ENCODE measurements around the gene FBXO10. TPM values are rescaled to one million over a fixed set of nuclear protein-coding genes. Genes with fewer than 3 reads are reported as not detected.

The FBXO10 gene
- total and polyA plus RNA-seq, 2 of the 4 experiments (the other 2 are of a cell fraction): 6.6 to 6.7 TPM

- in situ Hi-C loops (cut with MboI; ENCODE audit: low sequenced_read_pairs) (no loop called here), intact Hi-C loops (cut with micrococcal nuclease) (no loop called here), dilution Hi-C loops (cut with HindIII; ENCODE audit: low sequenced_read_pairs, unreplicated experiment) (no loop called here)
- H3K23ac ChIP-seq (ENCODE audit: low read depth, low read length): no peak overlapping the region
- H2AK5ac ChIP-seq (ENCODE audit: low read depth, low read length): no peak overlapping the region
- no peak overlapping the region for H2BK15ac ChIP-seq (ENCODE audit: low read depth, low read length)
- DNase-seq (no peak), ATAC-seq (ENCODE audit: low read depth) (no peak)
- H3K9me3 ChIP-seq (ENCODE audit: control insufficient read depth, insufficient read depth, low read length): no peaks in the 10 kb centered on the region
- peak overlapping the region; percentile 15; the same call in 1 of the 2 replicates for H2BK120ac ChIP-seq (ENCODE audit: low read depth, low read length)
- H2AK9ac ChIP-seq (replicated peaks; ENCODE audit: low read depth, low read length, poor library complexity): no peak overlapping the region
- H4K91ac ChIP-seq (ENCODE audit: insufficient read depth, low read depth, low read length): no peak overlapping the region
- no peak overlapping the region; a peak in 1 of 4 replicates for H4K8ac ChIP-seq (ENCODE audit: low read depth in 2 of 2, low read length in 2 of 2)
- H3K36me3 ChIP-seq (ENCODE audit: control insufficient read depth, insufficient read depth, low read length): no peaks in the 10 kb centered on the region
- H3K79me1 ChIP-seq (ENCODE audit: low read depth in 1 of 2, low read length in 2 of 2): no peaks in the 10 kb centered on the region; a peak in 1 of 4 replicates
- H3K4me3 ChIP-seq (ENCODE audit: insufficient read depth, low read depth, low read length): no peak overlapping the region
- no peak overlapping the region for H3K4me2 ChIP-seq (ENCODE audit: low read depth, low read length)
- H3K9me1 ChIP-seq (ENCODE audit: insufficient read depth, low read length): peaks cover 3% of the 10 kb centered on the region
- H4K20me1 ChIP-seq (ENCODE audit: insufficient read depth, low read length): no peaks in the 10 kb centered on the region
- no peak overlapping the region for H3K9ac ChIP-seq (ENCODE audit: low read depth, low read length)
- H3K14ac ChIP-seq (replicated peaks; ENCODE audit: low read depth, low read length): 0 out of 2 replicates have a peak overlapping the region, but pooled peaks have one; percentile 28
- no peak overlapping the region; the same call in 1 of the 2 replicates for H3K4ac ChIP-seq (ENCODE audit: low read depth, low read length)
- no TSS peak for BruUV-seq (replicated peaks)
- H3K4me1 ChIP-seq (ENCODE audit: control insufficient read depth, insufficient read depth, low read length): peaks cover 2% of the 10 kb centered on the region; the same call in 1 of the 2 replicates
- H2BK5ac ChIP-seq (ENCODE audit: low read depth, low read length, poor library complexity, severe bottlenecking): no peak overlapping the region
- no peak overlapping the region for H2AFZ ChIP-seq (replicated peaks; ENCODE audit: low read length, poor library complexity)
- no peak overlapping the region for H3K18ac ChIP-seq (ENCODE audit: low read depth, low read length)
- WGBS, 2 experiments (ENCODE audit: extremely low coverage in 2 of 2, insufficient read length in 1 of 2): no CpG with 5 or more reads among the region's 2 CpGs
- peaks cover 2% of the 10 kb centered on the region for H3K27me3 ChIP-seq (ENCODE audit: control insufficient read depth, insufficient read depth, low read length)
- no peak overlapping the region for H3K27ac ChIP-seq (ENCODE audit: insufficient read depth, low read length)
- POLR2A ChIA-PET (ENCODE audit: unreplicated experiment): no interaction called here
- no peak overlapping the region for H4K5ac ChIP-seq (ENCODE audit: low read depth, low read length)
- CTCF ChIA-PET: no interaction called here
- no peak overlapping the region for H3K56ac ChIP-seq (ENCODE audit: extremely low read depth, insufficient read depth, low read length)
- TF ChIP-seq RFX5 (IDR thresholded peaks at IDR 0.05; ENCODE audit: low read depth, low read length) (no peak), CTCF (conservative IDR thresholded peaks at IDR 0.05; ENCODE audit: low read depth, low read length) (no peak), CEBPB (IDR thresholded peaks at IDR 0.05; ENCODE audit: low read depth, low read length) (no peak), MAFK (IDR thresholded peaks at IDR 0.05; ENCODE audit: low read depth, low read length) (no peak), POLR2A (IDR thresholded peaks at IDR 0.05; ENCODE audit: low read depth, low read length) (no peak), RAD21 (IDR thresholded peaks at IDR 0.05; ENCODE audit: low read length) (no peak), CHD1 (IDR thresholded peaks at IDR 0.05; ENCODE audit: low read depth, low read length) (no peak), MXI1 (IDR thresholded peaks at IDR 0.05; ENCODE audit: borderline replicate concordance, low read depth, low read length) (no peak), SMC3 (IDR thresholded peaks at IDR 0.05; ENCODE audit: low read depth, low read length) (no peak), USF2 (IDR thresholded peaks at IDR 0.05; ENCODE audit: low read depth, low read length) (no peak), FOS (IDR thresholded peaks at IDR 0.05; ENCODE audit: low read depth, low read length) (no peak), NFE2L2 (IDR thresholded peaks at IDR 0.05; ENCODE audit: low read depth, low read length) (no peak), MAZ (IDR thresholded peaks at IDR 0.05; ENCODE audit: borderline replicate concordance, low read depth, low read length) (no peak), BHLHE40 (IDR thresholded peaks at IDR 0.05; ENCODE audit: low read depth, low read length) (no peak), RCOR1 (IDR thresholded peaks at IDR 0.05; ENCODE audit: insufficient replicate concordance, low read length) (no peak), ELK1 (IDR thresholded peaks at IDR 0.05; ENCODE audit: borderline replicate concordance, low read depth, low read length) (no peak)
- 0 out of 2 replicates have a peak overlapping the region, but pooled peaks have one; percentile 34 for H2BK20ac ChIP-seq (ENCODE audit: low read depth, low read length)
Measured at GRCh38 chr9:37617161-37617560, 41.0 kb upstream of the FBXO10 start.

All from IMR-90 (cell line).